Raji (cell line): Measurements from ENCODE around the gene EVC2.

Source experiments
- POLR2A ChIP-seq: IDR thresholded peaks from 2 replicates; pipeline ENCODE4 v1.6.1; 2011; ENCODE audit warnings: low read depth, low read length, control low read depth; ENCODE audit not compliant: insufficient read depth

Gene EVC2, protein sequence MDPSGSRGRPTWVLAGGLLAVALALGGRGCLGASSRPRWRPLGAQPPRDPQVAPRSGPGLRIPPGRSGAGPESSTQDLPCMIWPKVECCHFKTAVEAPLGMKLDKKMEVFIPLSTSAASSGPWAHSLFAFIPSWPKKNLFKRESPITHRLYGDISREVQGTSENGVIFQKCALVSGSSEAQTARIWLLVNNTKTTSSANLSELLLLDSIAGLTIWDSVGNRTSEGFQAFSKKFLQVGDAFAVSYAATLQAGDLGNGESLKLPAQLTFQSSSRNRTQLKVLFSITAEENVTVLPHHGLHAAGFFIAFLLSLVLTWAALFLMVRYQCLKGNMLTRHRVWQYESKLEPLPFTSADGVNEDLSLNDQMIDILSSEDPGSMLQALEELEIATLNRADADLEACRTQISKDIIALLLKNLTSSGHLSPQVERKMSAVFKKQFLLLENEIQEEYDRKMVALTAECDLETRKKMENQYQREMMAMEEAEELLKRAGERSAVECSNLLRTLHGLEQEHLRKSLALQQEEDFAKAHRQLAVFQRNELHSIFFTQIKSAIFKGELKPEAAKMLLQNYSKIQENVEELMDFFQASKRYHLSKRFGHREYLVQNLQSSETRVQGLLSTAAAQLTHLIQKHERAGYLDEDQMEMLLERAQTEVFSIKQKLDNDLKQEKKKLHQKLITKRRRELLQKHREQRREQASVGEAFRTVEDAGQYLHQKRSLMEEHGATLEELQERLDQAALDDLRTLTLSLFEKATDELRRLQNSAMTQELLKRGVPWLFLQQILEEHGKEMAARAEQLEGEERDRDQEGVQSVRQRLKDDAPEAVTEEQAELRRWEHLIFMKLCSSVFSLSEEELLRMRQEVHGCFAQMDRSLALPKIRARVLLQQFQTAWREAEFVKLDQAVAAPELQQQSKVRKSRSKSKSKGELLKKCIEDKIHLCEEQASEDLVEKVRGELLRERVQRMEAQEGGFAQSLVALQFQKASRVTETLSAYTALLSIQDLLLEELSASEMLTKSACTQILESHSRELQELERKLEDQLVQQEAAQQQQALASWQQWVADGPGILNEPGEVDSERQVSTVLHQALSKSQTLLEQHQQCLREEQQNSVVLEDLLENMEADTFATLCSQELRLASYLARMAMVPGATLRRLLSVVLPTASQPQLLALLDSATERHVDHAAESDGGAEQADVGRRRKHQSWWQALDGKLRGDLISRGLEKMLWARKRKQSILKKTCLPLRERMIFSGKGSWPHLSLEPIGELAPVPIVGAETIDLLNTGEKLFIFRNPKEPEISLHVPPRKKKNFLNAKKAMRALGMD

GRCh38 chr4:5708449-5709206 is at the start of gene EVC2:
Gene EVC2 (minus strand): TSS chr4:5708559. CDS start chr4:5708513, 46 bp downstream.
- 0 out of 2 replicates have a peak, but pooled peaks have one; percentile 29 for TF ChIP-seq POLR2A

- TF ChIP-seq POLR2A = no peak
Measured at GRCh38 chr4:5757954-5758353, 49.6 kb upstream of the EVC2 start.

DNA sequence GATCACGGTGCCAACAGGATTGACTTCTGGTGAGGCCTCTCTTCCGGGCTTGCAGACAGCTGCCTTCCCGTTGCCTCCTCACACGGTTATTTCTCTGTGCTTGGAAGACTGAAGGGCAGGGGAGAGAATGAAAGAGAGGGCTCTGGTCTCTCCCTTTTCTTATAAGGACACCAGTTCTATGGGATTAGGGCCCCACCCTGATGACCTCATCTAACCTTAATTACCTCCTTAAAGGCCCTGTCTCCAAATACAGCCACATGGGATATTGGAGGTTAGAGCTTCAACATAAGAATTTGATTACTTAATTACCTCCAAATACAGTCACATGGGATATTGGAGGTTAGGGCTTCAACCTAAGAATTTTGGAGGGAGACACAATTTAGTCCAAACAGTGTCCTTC is 49.2 kb upstream of the EVC2 start:
- no peak for TF ChIP-seq POLR2A

- TF ChIP-seq POLR2A = no peak
Measured at GRCh38 chr4:5757091-5757490, 48.7 kb upstream of the EVC2 start.

DNA sequence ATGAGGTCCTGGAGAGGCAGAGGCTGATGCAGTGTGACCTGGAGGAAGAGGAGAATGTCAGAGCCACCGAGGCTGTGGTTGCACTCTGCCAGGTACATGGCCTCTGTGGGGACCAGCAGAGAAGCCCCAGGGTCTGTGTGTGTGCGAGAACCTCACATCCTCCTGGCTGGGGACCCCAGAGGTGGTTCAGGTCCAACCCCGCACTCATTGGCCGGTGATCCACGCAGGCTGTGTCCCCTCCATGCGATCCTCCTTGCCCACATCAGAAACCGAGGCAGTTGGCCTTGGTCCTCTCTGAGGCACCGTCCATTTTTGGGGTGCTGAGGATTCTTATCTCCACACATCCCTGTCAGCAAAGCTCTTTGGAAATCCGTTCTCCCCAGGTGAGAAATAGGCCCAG is 47.9 kb upstream of the EVC2 start:
- no peak for TF ChIP-seq POLR2A

DNA sequence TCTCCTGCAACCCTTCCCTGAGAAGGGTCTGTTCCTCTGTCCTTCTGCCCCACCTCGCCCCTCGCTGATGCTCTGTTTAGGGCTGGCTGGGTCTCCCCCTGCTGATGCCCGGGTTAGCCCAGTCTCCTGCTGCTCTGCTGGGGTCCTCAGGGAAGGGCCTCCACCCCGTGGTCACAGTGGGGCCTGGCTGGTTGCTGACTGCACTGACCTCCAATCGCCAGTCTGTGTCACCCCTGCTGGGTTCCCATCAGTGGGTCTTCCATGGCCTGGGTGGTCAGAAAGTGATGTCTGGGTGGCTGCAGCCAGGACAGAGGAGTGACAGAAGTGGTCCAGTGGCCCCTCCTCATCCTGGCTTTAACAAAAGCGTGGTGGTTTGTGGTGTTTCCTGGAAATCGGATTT is 47.3 kb upstream of the EVC2 start:
- TF ChIP-seq POLR2A = no peak

DNA sequence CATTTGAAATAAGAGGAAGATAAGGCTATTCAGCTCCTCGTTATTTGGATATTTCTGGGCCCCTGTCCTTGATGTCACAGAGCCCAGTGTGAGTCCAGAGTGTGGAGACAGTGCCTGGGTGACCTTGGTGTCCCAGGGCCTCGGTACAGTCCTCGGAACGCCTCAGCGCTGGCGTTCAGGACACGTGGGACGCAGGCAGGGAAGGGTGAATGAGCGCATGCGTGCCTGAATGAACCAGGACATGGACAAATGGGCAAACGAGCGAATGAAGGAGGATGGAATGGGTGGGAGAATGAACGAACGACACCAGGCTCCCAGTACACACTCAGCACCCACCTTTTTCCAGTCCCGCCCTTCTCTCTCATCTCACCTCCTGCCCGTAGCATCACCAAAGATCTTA is 46.8 kb upstream of the EVC2 start:
- no peak for TF ChIP-seq POLR2A

- TF ChIP-seq POLR2A = no peak
Measured at GRCh38 chr4:5754529-5754881, 46.1 kb upstream of the EVC2 start.

GRCh38 chr4:5753766-5754528 is 45.6 kb upstream of the EVC2 start:
- no peak for TF ChIP-seq POLR2A

DNA sequence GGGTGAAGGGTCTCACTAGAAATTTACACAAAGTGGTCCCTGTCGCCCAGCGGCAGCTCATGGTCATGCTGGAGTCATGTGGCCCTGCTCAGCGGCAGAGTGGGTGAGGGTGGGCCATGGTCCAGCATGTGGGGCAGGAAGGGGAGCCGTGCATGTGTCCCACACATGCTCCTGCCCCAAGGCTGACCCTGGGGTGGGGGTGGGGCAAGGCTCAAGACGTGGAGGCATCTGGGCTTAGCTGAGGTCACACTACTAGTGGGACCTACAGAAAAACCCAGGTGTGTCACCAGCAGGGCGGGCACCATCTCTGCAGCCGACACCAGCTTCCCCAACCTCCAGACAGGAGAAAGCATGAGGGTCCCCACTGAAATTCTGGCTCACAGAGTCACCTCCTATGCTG is 45.0 kb upstream of the EVC2 start:
- no peak for TF ChIP-seq POLR2A

DNA sequence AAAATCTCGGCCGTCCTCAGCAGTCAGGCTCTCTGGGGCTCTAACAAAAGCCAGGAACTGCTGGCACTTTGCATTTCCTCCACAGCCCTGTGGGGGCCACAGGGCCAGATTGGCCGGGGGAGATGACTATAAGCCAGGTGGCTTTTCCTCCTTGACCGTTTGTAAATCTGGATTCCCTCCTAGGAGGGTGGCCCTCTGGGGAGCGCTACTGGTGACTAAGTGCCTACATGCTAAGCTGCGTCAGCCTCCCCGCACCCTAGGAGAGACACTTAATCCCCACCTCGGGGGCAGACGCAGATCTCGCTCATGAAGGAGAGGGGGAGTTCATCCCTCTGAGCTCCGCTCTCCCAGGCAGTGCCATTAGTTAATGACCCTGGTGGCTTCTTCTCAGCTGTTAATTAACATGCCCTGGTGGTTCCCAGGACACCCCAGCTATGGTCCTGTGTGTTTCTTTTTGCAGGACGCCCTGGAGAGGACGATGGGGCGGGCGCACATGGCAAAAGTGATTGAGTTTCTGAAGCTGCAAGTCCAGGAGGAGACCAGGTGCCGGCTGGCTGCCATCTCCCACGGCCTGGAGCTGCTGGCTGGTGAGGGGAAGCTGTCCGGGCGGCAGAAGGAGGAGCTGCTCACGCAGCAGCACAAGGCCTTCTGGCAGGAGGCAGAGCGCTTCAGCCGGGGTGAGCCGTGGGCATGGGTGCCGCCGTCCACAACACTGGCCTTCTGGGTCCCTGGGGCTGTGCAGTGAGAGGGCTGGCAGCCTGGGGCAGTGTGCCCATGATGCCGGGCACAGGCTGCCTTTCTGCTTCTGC is 44.2 kb upstream of the EVC2 start:
- TF ChIP-seq POLR2A = no peak

DNA sequence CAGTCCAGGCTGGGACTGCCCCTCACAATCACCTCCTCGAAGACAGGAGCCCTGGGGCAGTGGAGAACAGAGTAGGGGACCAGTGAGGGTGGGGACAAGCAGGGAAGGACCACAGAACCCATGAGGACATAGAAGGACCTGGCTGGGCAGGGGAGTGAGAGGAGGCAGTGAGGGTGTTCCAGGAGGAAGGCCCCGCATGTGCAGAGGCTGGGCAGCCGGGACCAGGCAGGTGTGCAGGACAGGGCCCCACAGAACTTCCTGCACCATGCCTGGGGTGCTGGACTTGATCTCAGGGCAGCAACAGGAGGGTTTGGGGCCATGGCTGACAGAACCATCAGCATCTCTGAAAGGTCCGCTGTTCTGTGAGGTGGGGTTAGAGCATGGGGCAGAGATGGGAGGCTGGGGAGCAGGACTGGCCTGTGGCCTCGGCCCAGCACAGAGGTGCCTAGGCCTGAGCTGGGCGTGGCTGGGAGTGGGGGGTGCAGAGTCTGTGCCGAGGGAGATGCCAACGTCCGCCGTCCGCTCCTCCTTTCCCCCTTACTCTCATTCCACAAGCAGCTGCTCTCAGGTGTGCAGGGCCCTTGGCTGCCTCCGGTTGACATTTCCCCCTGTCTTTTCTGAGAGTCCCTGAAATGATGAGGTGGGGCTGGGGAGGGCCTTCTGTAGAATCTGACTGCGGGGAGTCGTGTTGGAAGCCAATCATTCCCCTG is 43.5 kb upstream of the EVC2 start:
- no peak for TF ChIP-seq POLR2A
